OCI-LY7 (cell line): ENCODE results near the gene PIN1. TPM values are rescaled to one million over a fixed set of nuclear protein-coding genes. Genes with fewer than 3 reads are reported as not detected.

ENCODE experiments used
- BruUV-seq: library from RNA; stranded (reverse); fragments of 400-500 nt; replicated peaks from 2 replicates; lab custom pipeline; 2021; lab: Mats Ljungman, UMichigan
- CTCF ChIA-PET: fragments of 300-600 bp; sonication (Branson Sonifier 250); formaldehyde crosslinking; loops from one replicate; lab custom pipeline; 2022; ENCODE audit warnings: antibody characterized with exemption; ENCODE audit not compliant: unreplicated experiment; lab: Charles Lee
- POLR2A ChIA-PET: fragments of 300-600 bp; sonication (Branson Sonifier 250); formaldehyde crosslinking; loops from one replicate; lab custom pipeline; 2022; ENCODE audit warnings: antibody characterized with exemption; lab: Charles Lee
- DNase-seq: peaks from one replicate; pipeline ENCODE4 v3.0.0-alpha.2; 2015; ENCODE audit warnings: low spot score
- H2AFZ ChIP-seq: fragments of 200-600 bp; sonication (generic), shearing (Covaris generic); 2 replicates; pipeline ENCODE4 v1.6.1; 2014; ENCODE audit warnings: mild to moderate bottlenecking, antibody characterized with exemption, low read length, moderate library complexity
- H3K27ac ChIP-seq: fragments of 200-600 bp; sonication (generic); 2 replicates; pipeline ENCODE4 v1.5.1; 2014; ENCODE audit warnings: mixed run types, low read depth, mild to moderate bottlenecking, moderate library complexity, low read length, inconsistent platforms; ENCODE audit not compliant: poor library complexity, severe bottlenecking
- H3K36me3 ChIP-seq: fragments of 200-600 bp; sonication (generic); 2 replicates; pipeline ENCODE4 v1.6.1; 2014; ENCODE audit warnings: mild to moderate bottlenecking, antibody characterized with exemption, low read length, moderate library complexity, mixed read lengths; ENCODE audit not compliant: insufficient read depth
- H3K4me1 ChIP-seq: fragments of 200-600 bp; sonication (generic); 2 replicates; pipeline ENCODE4 v1.5.1; 2014; ENCODE audit warnings: mild to moderate bottlenecking, low read length; ENCODE audit not compliant: insufficient read depth, poor library complexity, severe bottlenecking
- H3K4me2 ChIP-seq: fragments of 200-600 bp; sonication (generic); 2 replicates; pipeline ENCODE4 v1.6.1; 2014; ENCODE audit warnings: mild to moderate bottlenecking, low read length
- H3K4me3 ChIP-seq: fragments of 200-600 bp; sonication (generic); 2 replicates; pipeline ENCODE4 v1.5.1; 2014; ENCODE audit warnings: mild to moderate bottlenecking, low read depth, low read length; ENCODE audit not compliant: poor library complexity, severe bottlenecking
- H3K79me2 ChIP-seq: fragments of 200-600 bp; sonication (generic); 2 replicates; pipeline ENCODE4 v1.6.1; 2016; ENCODE audit warnings: low read depth, mild to moderate bottlenecking, low read length, moderate library complexity, mixed read lengths; ENCODE audit not compliant: insufficient read depth
- H3K9me2 ChIP-seq: fragments of 200-600 bp; sonication (generic); 2 replicates; pipeline ENCODE4 v1.6.1; 2016; ENCODE audit warnings: mild to moderate bottlenecking, low read length, mixed read lengths; ENCODE audit not compliant: insufficient read depth
- H3K9me3 ChIP-seq: fragments of 200-600 bp; sonication (generic); 2 replicates; pipeline ENCODE4 v1.6.1; 2014; ENCODE audit warnings: mild to moderate bottlenecking, mixed run types, low read length, mixed read lengths
- H4K20me1 ChIP-seq: fragments of 200-600 bp; sonication (generic); 2 replicates; pipeline ENCODE4 v1.6.1; 2014; ENCODE audit warnings: mild to moderate bottlenecking, antibody characterized with exemption, low read length, moderate library complexity, mixed read lengths; ENCODE audit not compliant: insufficient read depth
- EZH2phosphoT487 ChIP-seq: fragments of 200-600 bp; sonication (generic); IDR thresholded peaks from 2 replicates; pipeline ENCODE4 v1.6.1; 2018; ENCODE audit warnings: low read depth, borderline replicate concordance, mild to moderate bottlenecking, mixed run types, antibody characterized with exemption, low read length, moderate library complexity, mixed read lengths
- intact Hi-C: fragments of 100-400 bp; cut with micrococcal nuclease; formaldehyde crosslinking; loops from one replicate; pipeline ENCODE4 v1.10.0; 2022; ENCODE audit not compliant: unreplicated experiment
- total RNA-seq, 2 experiments: library from RNA; depleted of rRNA in 1 of 2; stranded (reverse); fragments of >200 nt in 1 of 2; shearing (Covaris generic) in 1 of 2; gene quantifications; 2 replicates each; pipeline ENCODE4 v1.2.3, GENCODE V29; 2014 to 2022
- TF ChIP-seq, protein P1 (sequence below): fragments of 200-600 bp; sonication (generic); conservative IDR thresholded peaks from 2 replicates; pipeline ENCODE4 v1.5.1; 2014; ENCODE audit warnings: mild to moderate bottlenecking, antibody characterized with exemption, low read length, moderate library complexity, mixed read lengths

The PIN1 gene
- total RNA-seq, 2 experiments from 2014 or later, result 86.9 to 137 TPM

DNA sequence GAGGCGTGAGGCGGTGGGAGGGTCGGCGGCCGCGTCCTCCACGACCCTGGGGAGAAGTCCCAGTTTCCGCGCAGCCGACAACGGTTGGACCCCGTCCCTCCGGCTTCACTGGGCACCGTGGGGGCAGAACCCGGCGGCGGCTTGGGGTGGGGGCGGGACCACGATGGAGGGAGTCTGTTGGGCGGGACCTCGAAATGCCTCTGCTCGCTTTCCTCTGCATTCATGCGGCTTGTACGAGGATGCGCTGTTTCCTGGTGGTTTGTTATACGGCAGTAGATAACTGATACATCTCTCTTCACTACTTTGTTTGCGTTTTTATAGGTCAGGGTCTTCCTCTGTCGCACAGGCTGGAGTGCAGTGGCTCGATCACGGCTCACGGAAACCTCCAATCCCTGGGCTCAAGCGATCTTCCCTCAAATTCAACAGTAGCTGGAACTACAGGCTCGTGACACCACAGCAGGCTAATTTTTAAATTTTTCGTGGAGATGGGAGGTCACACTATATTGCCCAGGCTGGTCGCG is 42.0 kb upstream of the PIN1 start:
- peaks cover 15% of the 10 kb centered on the region for H3K4me1 ChIP-seq
- H3K27ac ChIP-seq, result peak overlapping the region; percentile 50
- DNase-seq, result peak; percentile 54
- BruUV-seq, result TSS peak; percentile 66
- H3K79me2 ChIP-seq, result no peaks in the 10 kb centered on the region
- TF ChIP-seq, protein P1, sequence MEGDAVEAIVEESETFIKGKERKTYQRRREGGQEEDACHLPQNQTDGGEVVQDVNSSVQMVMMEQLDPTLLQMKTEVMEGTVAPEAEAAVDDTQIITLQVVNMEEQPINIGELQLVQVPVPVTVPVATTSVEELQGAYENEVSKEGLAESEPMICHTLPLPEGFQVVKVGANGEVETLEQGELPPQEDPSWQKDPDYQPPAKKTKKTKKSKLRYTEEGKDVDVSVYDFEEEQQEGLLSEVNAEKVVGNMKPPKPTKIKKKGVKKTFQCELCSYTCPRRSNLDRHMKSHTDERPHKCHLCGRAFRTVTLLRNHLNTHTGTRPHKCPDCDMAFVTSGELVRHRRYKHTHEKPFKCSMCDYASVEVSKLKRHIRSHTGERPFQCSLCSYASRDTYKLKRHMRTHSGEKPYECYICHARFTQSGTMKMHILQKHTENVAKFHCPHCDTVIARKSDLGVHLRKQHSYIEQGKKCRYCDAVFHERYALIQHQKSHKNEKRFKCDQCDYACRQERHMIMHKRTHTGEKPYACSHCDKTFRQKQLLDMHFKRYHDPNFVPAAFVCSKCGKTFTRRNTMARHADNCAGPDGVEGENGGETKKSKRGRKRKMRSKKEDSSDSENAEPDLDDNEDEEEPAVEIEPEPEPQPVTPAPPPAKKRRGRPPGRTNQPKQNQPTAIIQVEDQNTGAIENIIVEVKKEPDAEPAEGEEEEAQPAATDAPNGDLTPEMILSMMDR, result no peak
- no peak for TF ChIP-seq EZH2phosphoT487
- intact Hi-C loops, result loop anchor here (10.0 kb wide), 2 partner anchors 358 to 478 kb away; partner anchors contain the start of gene ZNF266
- H3K9me3 ChIP-seq, result no peaks in the 10 kb centered on the region
- H2AFZ ChIP-seq, result peak overlapping the region; percentile 69
- H3K36me3 ChIP-seq, result no peaks in the 10 kb centered on the region
- ChIA-PET POLR2A (no interaction called here), CTCF (no interaction called here)
- no peaks in the 10 kb centered on the region for H4K20me1 ChIP-seq
- peak overlapping the region; percentile 58 for H3K4me2 ChIP-seq
- H3K4me3 ChIP-seq, result peak overlapping the region; percentile 71
- H3K9me2 ChIP-seq, result no peaks in the 10 kb centered on the region

DNA sequence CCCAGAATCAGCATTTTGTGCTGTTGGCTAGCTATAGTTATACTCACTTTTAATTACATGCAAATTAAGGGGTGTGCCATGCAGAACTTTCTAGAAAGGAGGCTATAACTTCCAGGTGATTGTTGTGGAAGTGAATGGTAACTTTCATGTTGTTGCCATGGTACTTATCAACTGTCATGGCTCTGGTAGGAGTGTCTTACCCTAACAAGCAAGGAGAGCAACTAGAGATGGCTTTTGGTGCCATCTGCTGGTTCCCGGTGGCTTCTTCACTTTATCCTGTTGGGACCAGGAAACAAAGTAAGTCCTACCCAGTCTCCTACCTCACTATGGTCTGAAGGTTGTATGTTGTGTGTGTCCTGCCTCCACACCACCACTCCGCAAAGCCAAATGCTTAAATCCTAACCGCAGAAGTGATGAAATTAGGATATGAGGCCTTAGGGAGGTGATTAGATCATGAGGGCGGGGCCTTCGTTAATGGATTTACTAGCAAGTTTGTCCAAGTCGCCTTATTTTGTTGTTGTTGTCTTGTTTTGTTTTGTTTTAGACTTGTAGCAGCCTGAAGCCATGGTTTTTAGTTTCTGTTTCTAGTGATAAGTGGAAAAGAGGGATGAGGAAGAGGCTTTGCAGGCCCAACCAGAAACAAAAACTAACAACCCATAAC is 38.9 kb upstream of the PIN1 start:
- Histone ChIP-seq H3K4me3 (no peak overlapping the region), H3K79me2 (no peaks in the 10 kb centered on the region), H3K4me1 (peaks cover 11% of the 10 kb centered on the region), H3K36me3 (no peaks in the 10 kb centered on the region), H2AFZ (peak overlapping the region; percentile 85), H3K4me2 (no peak overlapping the region), H3K27ac (peak overlapping the region; percentile 18), H4K20me1 (no peaks in the 10 kb centered on the region), H3K9me2 (no peaks in the 10 kb centered on the region), H3K9me3 (no peaks in the 10 kb centered on the region)
- no TSS peak for BruUV-seq
- intact Hi-C loops, result loop anchor here (1.0 to 10.0 kb wide), 4 partner anchors 210 to 660 kb away; partner anchors contain the start of gene ZNF266
- DNase-seq, result peak; percentile 93
- TF ChIP-seq, protein P1, result peak; percentile 94
- TF ChIP-seq EZH2phosphoT487, result no peak
- POLR2A ChIA-PET, result interaction anchor here (0.5 to 1.1 kb wide), 2 partner anchors 171 to 210 kb away, joined by 3 to 4 read pairs; no protein-coding TSS in a partner anchor
- CTCF ChIA-PET, result interaction anchor here (0.6 kb wide), 1 partner anchor 14 kb away, joined by 6 read pairs; no protein-coding TSS in a partner anchor
